NT2/D1 (cell line): ENCODE data around the gene TOLLIP.

Experiments used
- DNase-seq: peaks from one replicate; pipeline ENCODE4 v3.0.0-alpha.2; 2011; ENCODE audit warnings: low read depth, low spot score
- H3K27me3 ChIP-seq: 2 replicates; pipeline ENCODE4 v1.6.0; 2011; ENCODE audit warnings: mild to moderate bottlenecking; ENCODE audit not compliant: insufficient read length, insufficient read depth
- H3K36me3 ChIP-seq: 2 replicates; pipeline ENCODE4 v1.6.1; 2011; ENCODE audit warnings: mild to moderate bottlenecking, low read length, mixed read lengths; ENCODE audit not compliant: insufficient read depth, insufficient read length
- H3K4me1 ChIP-seq: 2 replicates; pipeline ENCODE4 v1.5.1; 2011; ENCODE audit not compliant: insufficient read depth, insufficient read length
- H3K4me3 ChIP-seq: 2 replicates; pipeline ENCODE4 v1.5.1; 2011; ENCODE audit warnings: low read depth; ENCODE audit not compliant: insufficient read length
- H3K9ac ChIP-seq: 2 replicates; pipeline ENCODE4 v1.6.0; 2011; ENCODE audit warnings: low read depth; ENCODE audit not compliant: insufficient read length
- H3K9me3 ChIP-seq: 2 replicates; pipeline ENCODE4 v1.5.1; 2011; ENCODE audit warnings: mild to moderate bottlenecking, low read length; ENCODE audit not compliant: insufficient read depth
- SUZ12 ChIP-seq: IDR thresholded peaks from 2 replicates; pipeline ENCODE4 v1.6.1; 2011; ENCODE audit not compliant: insufficient read length, insufficient read depth; ENCODE audit errors: extremely low read depth
- YY1 ChIP-seq: IDR thresholded peaks from 2 replicates; pipeline ENCODE4 v1.6.1; 2011; ENCODE audit not compliant: insufficient read length, insufficient read depth
- ZNF274 ChIP-seq: IDR thresholded peaks from 2 replicates; pipeline ENCODE4 v1.6.1; 2011; ENCODE audit warnings: mild to moderate bottlenecking, low read depth, low read length

The TOLLIP gene

GRCh38 chr11:1307163-1307870 lies 2.1 kb downstream of the TOLLIP start:
- Histone ChIP-seq H3K4me3 (no peak overlapping the region), H3K27me3 (peaks cover 6% of the 10 kb centered on the region), H3K9ac (peak overlapping the region; percentile 51), H3K9me3 (peaks cover 18% of the 10 kb centered on the region), H3K4me1 (peaks cover 11% of the 10 kb centered on the region), H3K36me3 (peaks cover 37% of the 10 kb centered on the region)
- DNase-seq = no peak
- no peak for TF ChIP-seq SUZ12
- TF ChIP-seq YY1 = no peak
- TF ChIP-seq ZNF274 = no peak

- Histone ChIP-seq H3K4me3 (no peak overlapping the region), H3K36me3 (peaks cover 37% of the 10 kb centered on the region), H3K27me3 (peaks cover 6% of the 10 kb centered on the region), H3K9ac (peak overlapping the region; percentile 51), H3K9me3 (peaks cover 10% of the 10 kb centered on the region), H3K4me1 (peaks cover 12% of the 10 kb centered on the region)
- no peak for DNase-seq
- TF ChIP-seq ZNF274 (no peak), SUZ12 (no peak), YY1 (no peak)
These were observed 3.0 kb downstream of the TOLLIP start for GRCh38 chr11:1306186-1307162.

GRCh38 chr11:1305501-1306056 lies 3.9 kb downstream of the TOLLIP start:
- no peaks in the 10 kb centered on the region for H3K27me3 ChIP-seq
- H3K4me3 ChIP-seq = no peak overlapping the region
- DNase-seq = no peak
- peaks cover 10% of the 10 kb centered on the region for H3K4me1 ChIP-seq
- 0 out of 2 replicates have a peak, but pooled peaks cover under 1% of the 10 kb centered on the region for H3K9me3 ChIP-seq
- H3K36me3 ChIP-seq = peaks cover 41% of the 10 kb centered on the region
- no peak overlapping the region for H3K9ac ChIP-seq
- TF ChIP-seq ZNF274 (no peak), SUZ12 (no peak), YY1 (no peak)

GRCh38 chr11:1305063-1305495 lies 4.4 kb downstream of the TOLLIP start:
- no peak for TF ChIP-seq ZNF274
- TF ChIP-seq YY1 = no peak
- TF ChIP-seq SUZ12 = no peak
- DNase-seq = no peak
- Histone ChIP-seq H3K4me1 (peaks cover 10% of the 10 kb centered on the region), H3K36me3 (peaks cover 43% of the 10 kb centered on the region), H3K4me3 (no peak overlapping the region), H3K9ac (no peak overlapping the region), H3K9me3 (no peaks in the 10 kb centered on the region), H3K27me3 (no peaks in the 10 kb centered on the region)

- TF ChIP-seq SUZ12 = no peak
- no peak for TF ChIP-seq YY1
- no peak for TF ChIP-seq ZNF274
- Histone ChIP-seq H3K9me3 (no peaks in the 10 kb centered on the region), H3K27me3 (no peaks in the 10 kb centered on the region), H3K36me3 (peaks cover 43% of the 10 kb centered on the region), H3K4me1 (peaks cover 10% of the 10 kb centered on the region), H3K4me3 (no peak overlapping the region), H3K9ac (peak overlapping the region; percentile 52)
- DNase-seq = no peak
These were observed 5.1 kb downstream of the TOLLIP start for GRCh38 chr11:1304380-1304779.

GRCh38 chr11:1303973-1304372 lies 5.5 kb downstream of the TOLLIP start:
- TF ChIP-seq YY1 (no peak), SUZ12 (no peak), ZNF274 (no peak)
- Histone ChIP-seq H3K27me3 (no peaks in the 10 kb centered on the region), H3K4me1 (peaks cover 13% of the 10 kb centered on the region), H3K9ac (peak overlapping the region; percentile 52), H3K36me3 (peaks cover 43% of the 10 kb centered on the region), H3K9me3 (no peaks in the 10 kb centered on the region), H3K4me3 (no peak overlapping the region)
- DNase-seq = no peak
